H1 (cell line): ENCODE measurements around the gene SPEM3. TPM values are rescaled to one million over a fixed set of nuclear protein-coding genes. Genes with fewer than 3 reads are reported as not detected.
"Not testable (repeated sequence)": the region's sequence is repeated elsewhere in the genome, so short reads cannot be mapped to it uniquely, and the experiment has no call there.

ENCODE experiments used
- CTCF ChIA-PET: fragments of 300-600 bp; sonication (Branson Sonifier 250); formaldehyde crosslinking; loops from one replicate; lab custom pipeline; 2021; ENCODE audit not compliant: partially characterized antibody; lab: Charles Lee
- POLR2A ChIA-PET: fragments of 300-600 bp; sonication (Branson Sonifier 250); formaldehyde crosslinking; loops from one replicate; lab custom pipeline; 2021; ENCODE audit warnings: inconsistent platforms; ENCODE audit not compliant: partially characterized antibody; lab: Charles Lee
- DNase-seq, 2 experiments: peaks; one replicate each; pipeline versions ENCODE4 v3.0.0 to v3.0.0-alpha.2; 2010 to 2022; ENCODE audit warnings: low spot score in 2 of 2, low read depth in 1 of 2, mixed read lengths in 1 of 2
- FAIRE-seq: peaks from 2 replicates; lab custom pipeline; 2011; peaks lifted over from hg19 to GRCh38; lab: Jason Lieb, UNC
- H2AFZ ChIP-seq: 2 replicates; pipeline ENCODE4 v1.8.1; 2012; ENCODE audit warnings: low read length, inconsistent platforms
- H2AK5ac ChIP-seq: 2 replicates; pipeline ENCODE4 v1.6.1; 2013; ENCODE audit warnings: low read depth, low read length
- H2BK120ac ChIP-seq: replicated peaks from 2 replicates; pipeline ENCODE3; 2013; ENCODE audit warnings: low read depth, low read length, inconsistent platforms
- H2BK12ac ChIP-seq: 2 replicates; pipeline ENCODE4 v1.6.1; 2013; ENCODE audit warnings: low read depth, low read length
- H2BK15ac ChIP-seq: 2 replicates; pipeline ENCODE4 v1.6.1; 2013; ENCODE audit warnings: low read length
- H2BK20ac ChIP-seq: 2 replicates; pipeline ENCODE4 v1.6.1; 2013; ENCODE audit warnings: low read length
- H2BK5ac ChIP-seq: 2 replicates; pipeline ENCODE4 v1.6.1; 2013; ENCODE audit warnings: low read depth, low read length
- H3K14ac ChIP-seq: 2 replicates; pipeline ENCODE4 v1.6.1; 2013; ENCODE audit warnings: inconsistent platforms; ENCODE audit not compliant: insufficient read length
- H3K18ac ChIP-seq: 2 replicates; pipeline ENCODE4 v1.6.1; 2013; ENCODE audit warnings: low read length; ENCODE audit errors: extremely low read depth
- H3K23ac ChIP-seq: 2 replicates; pipeline ENCODE4 v1.6.1; 2013; ENCODE audit warnings: inconsistent platforms; ENCODE audit not compliant: insufficient read length
- H3K23me2 ChIP-seq: 2 replicates; pipeline ENCODE4 v1.6.1; 2013; ENCODE audit warnings: low read depth, low read length
- H3K27ac ChIP-seq: 2 replicates; pipeline ENCODE4 v1.6.1; 2011; ENCODE audit warnings: low read depth, low read length, inconsistent platforms
- H3K27me3 ChIP-seq, 4 experiments: replicated peaks in 1 of 4; 1 replicate in 1 of 4; 2 replicates in 3 of 4; pipeline versions ENCODE4 v1.6.1 to v1.8.1; 2011 to 2013; ENCODE audit warnings: low read length in 3 of 4, mild to moderate bottlenecking in 3 of 4, inconsistent platforms in 2 of 4, mixed read lengths in 2 of 4, moderate library complexity in 1 of 4; ENCODE audit not compliant: control insufficient read depth in 3 of 4, insufficient read depth in 3 of 4; ENCODE audit errors: extremely low read depth in 1 of 4
- H3K36me3 ChIP-seq, 4 experiments: 2 replicates each; pipeline versions ENCODE4 v1.6.1 to v1.8.1; 2011 to 2013; ENCODE audit warnings: mild to moderate bottlenecking in 4 of 4, low read length in 3 of 4, moderate library complexity in 2 of 4, control low read depth in 1 of 4, inconsistent platforms in 1 of 4; ENCODE audit not compliant: insufficient read depth in 4 of 4, control insufficient read depth in 2 of 4
- H3K4ac ChIP-seq: replicated peaks from 2 replicates; pipeline ENCODE3; 2013; ENCODE audit warnings: low read length, low read depth, mixed read lengths, inconsistent platforms; ENCODE audit not compliant: insufficient read length
- H3K4me1 ChIP-seq, 4 experiments: replicated peaks in 1 of 4; 1 replicate in 1 of 4; 2 replicates in 3 of 4; pipeline versions ENCODE4 v1.6.1 to v1.8.1; 2011 to 2013; ENCODE audit warnings: low read length in 3 of 4, inconsistent platforms in 2 of 4, mixed read lengths in 1 of 4; ENCODE audit not compliant: insufficient read depth in 4 of 4, control insufficient read depth in 3 of 4
- H3K4me2 ChIP-seq, 2 experiments: 2 replicates each; pipeline versions ENCODE4 v1.6.1 to v1.8.1; 2011 to 2013; ENCODE audit warnings: low read depth in 2 of 2, low read length in 2 of 2, control low read depth in 1 of 2, inconsistent platforms in 1 of 2, mild to moderate bottlenecking in 1 of 2; ENCODE audit not compliant: insufficient read depth in 1 of 2
- H3K4me3 ChIP-seq, 4 experiments: fragments of 200-600, 300-600 bp in 1 of 4; sonication (generic), shearing (Covaris generic), sonication (Bioruptor Twin) in 1 of 4; 2 replicates each; pipeline versions ENCODE4 v1.5.1 to v1.8.1; 2011 to 2016; ENCODE audit warnings: low read length in 4 of 4, low read depth in 3 of 4, control low read depth in 2 of 4, inconsistent platforms in 2 of 4, mild to moderate bottlenecking in 2 of 4, mixed read lengths in 1 of 4, moderate library complexity in 1 of 4; ENCODE audit not compliant: insufficient read depth in 2 of 4; ENCODE audit errors: extremely low read depth in 1 of 4
- H3K56ac ChIP-seq: replicated peaks from 2 replicates; pipeline ENCODE3; 2013; ENCODE audit warnings: low read depth, mild to moderate bottlenecking, mixed read lengths, low read length, inconsistent platforms; ENCODE audit not compliant: insufficient read length
- H3K79me1 ChIP-seq: 2 replicates; pipeline ENCODE4 v1.6.1; 2013; ENCODE audit warnings: low read depth, low read length, control low read depth
- H3K79me2 ChIP-seq, 2 experiments: 2 replicates each; pipeline versions ENCODE4 v1.6.1 to v1.8.1; 2012 to 2013; ENCODE audit warnings: low read length in 2 of 2, mild to moderate bottlenecking in 2 of 2, inconsistent platforms in 1 of 2; ENCODE audit not compliant: insufficient read depth in 2 of 2, control insufficient read depth in 1 of 2
- H3K9ac ChIP-seq, 4 experiments: replicated peaks in 1 of 4; 1 replicate in 1 of 4; 2 replicates in 3 of 4; pipeline versions ENCODE4 v1.6.1 to v1.8.1; 2011 to 2013; ENCODE audit warnings: low read depth in 3 of 4, low read length in 3 of 4, control low read depth in 2 of 4, mild to moderate bottlenecking in 2 of 4, moderate library complexity in 2 of 4, inconsistent platforms in 1 of 4; ENCODE audit errors: extremely low read depth in 1 of 4
- H3K9me3 ChIP-seq, 2 experiments: 2 replicates each; pipeline versions ENCODE4 v1.6.1 to v1.8.1; 2012 to 2013; ENCODE audit warnings: mild to moderate bottlenecking in 2 of 2, moderate library complexity in 2 of 2, control low read depth in 1 of 2, inconsistent platforms in 1 of 2, low read depth in 1 of 2, low read length in 1 of 2, mixed read lengths in 1 of 2; ENCODE audit not compliant: insufficient read depth in 2 of 2
- H4K20me1 ChIP-seq, 2 experiments: replicated peaks in 1 of 2; 2 replicates each; pipeline versions ENCODE3 to v1.8.1; 2011 to 2013; ENCODE audit warnings: inconsistent platforms in 2 of 2, low read length in 2 of 2, mild to moderate bottlenecking in 1 of 2; ENCODE audit not compliant: insufficient read depth in 2 of 2, control insufficient read depth in 1 of 2
- H4K5ac ChIP-seq: 2 replicates; pipeline ENCODE4 v1.6.1; 2013; ENCODE audit warnings: low read length, low read depth, mixed read lengths, inconsistent platforms; ENCODE audit not compliant: insufficient read length
- H4K8ac ChIP-seq: 2 replicates; pipeline ENCODE4 v1.8.0; 2013; ENCODE audit warnings: mild to moderate bottlenecking, moderate library complexity, low read length, inconsistent platforms; ENCODE audit not compliant: insufficient read depth; ENCODE audit errors: extremely low read depth
- H4K91ac ChIP-seq: replicated peaks from 2 replicates; pipeline ENCODE3; 2013; ENCODE audit warnings: low read length, mixed read lengths, inconsistent platforms; ENCODE audit not compliant: insufficient read length
- whole genome bisulfite sequencing, 2 experiments: shearing (Covaris generic) in 1 of 2; methylation state at CpG; one replicate each; pipeline versions ENCODE4 v1.1.6 to v1.1.7; 2013 to 2015; ENCODE audit warnings: low lambda C conversion rate in 2 of 2, mixed read lengths in 2 of 2, inconsistent platforms in 1 of 2, low coverage in 1 of 2, missing lambda C conversion rate in 1 of 2; ENCODE audit not compliant: insufficient replicate concordance in 2 of 2, insufficient coverage in 1 of 2, insufficient read length in 1 of 2; ENCODE audit errors: extremely low coverage in 1 of 2, missing lambda C conversion rate in 1 of 2; 5-methylcytosine and 5-hydroxymethylcytosine counted together
- polyA plus RNA-seq, 7 experiments: library from polyadenylated mRNA; depleted of rRNA in 3 of 7; stranded (reverse) in 5 of 7; unstranded in 2 of 7; fragments of >200 nt in 5 of 7; fragments of 200-250 nt in 2 of 7; gene quantifications; 1 replicate in 5 of 7; 2 replicates in 1 of 7; 4 replicates in 1 of 7; pipeline versions ENCODE4 v1.2.1 to v1.2.3, GENCODE V29; 2011 to 2013; ENCODE audit warnings: missing spikeins in 2 of 7, mixed read lengths in 2 of 7
- total RNA-seq: library from RNA; stranded (reverse); fragmentation: NEBNext Ultra II Directional; extraction: Animal tissue kit (Norgen Biotek cat#: 25700); gene quantifications from 2 replicates; pipeline ENCODE4 v1.2.1, GENCODE V29; 2021

Gene SPEM3
- total and polyA plus RNA-seq, 2 of the 8 experiments (the other 6 are each of a cell fraction or from before 2014, with no cell fraction given): 0.02 TPM; not detected in 1

DNA sequence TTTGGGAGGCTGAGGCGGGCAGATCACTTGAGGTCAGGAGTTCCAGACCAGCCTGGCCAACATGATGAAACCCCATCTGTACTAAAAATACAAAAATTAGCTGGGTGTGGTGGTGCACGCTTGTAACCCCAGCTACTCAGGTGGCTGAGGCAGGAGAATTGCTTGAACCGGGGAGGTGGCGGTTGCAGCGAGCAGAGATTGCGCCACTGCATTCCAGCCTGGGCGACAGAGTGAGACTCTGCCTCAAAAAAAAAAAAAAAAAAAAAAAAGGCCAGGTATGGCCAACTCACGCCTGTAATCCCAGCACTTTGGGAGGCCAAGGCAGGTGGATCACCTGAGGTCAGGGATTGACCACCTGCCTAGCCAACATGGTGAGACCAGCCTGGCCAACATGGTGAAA lies 46.1 kb downstream of the SPEM3 start:
- not testable (repeated sequence) for H2BK15ac ChIP-seq, H3K27ac ChIP-seq, H3K23me2 ChIP-seq, H3K56ac ChIP-seq, H2AFZ ChIP-seq, H2BK120ac ChIP-seq, H4K8ac ChIP-seq, H4K5ac ChIP-seq, H3K4ac ChIP-seq, H3K4me3 ChIP-seq, H3K4me2 ChIP-seq, DNase-seq, H2BK5ac ChIP-seq, H3K14ac ChIP-seq, H3K36me3 ChIP-seq, FAIRE-seq, H3K23ac ChIP-seq, H3K18ac ChIP-seq, H4K91ac ChIP-seq, H2BK20ac ChIP-seq, H2BK12ac ChIP-seq, H3K9me3 ChIP-seq, H3K27me3 ChIP-seq, H3K9ac ChIP-seq, H4K20me1 ChIP-seq, H2AK5ac ChIP-seq
- Histone ChIP-seq H3K79me1 (peaks cover 12% of the 10 kb centered on the region), H3K79me2 (peaks cover 0 to 31% of the 10 kb centered on the region in 2 experiments; a peak in 2 of 4 replicates), H3K4me1 (peaks cover 0 to 13% (median 11%) of the 10 kb centered on the region in 4 experiments; a peak in 6 of 7 replicates)
- 78% methylated on average over 5 of the region's 8 CpGs; no CpG with 5 or more reads in 1 of the 2 experiments for WGBS, 2 experiments
- ChIA-PET CTCF (interaction anchor here (0.9 to 1.9 kb wide), 2 partner anchors 9 to 26 kb away, joined by 3 to 8 read pairs; no protein-coding TSS in a partner anchor), POLR2A (interaction anchor here (0.7 to 14.3 kb wide), 4 partner anchors 10 to 68 kb away, joined by 5 to 339 read pairs (median 118); partner anchors contain the start of genes CHRNB1, FGF11, POLR2A and TMEM102)
